ENCODE results near the gene CD109. TPM values are rescaled to one million over a fixed set of nuclear protein-coding genes. Genes with fewer than 3 reads are reported as not detected.

Gene CD109
- total and polyA plus RNA-seq, 2 experiments from 2014 or later, result 1.5 to 2.1 TPM

- Histone ChIP-seq H3K9me3 (ENCODE audit: low read depth) (no peaks in the 10 kb centered on the region), H3K4me3 (no peak overlapping the region), H3K27ac (no peak overlapping the region), H3K36me3 (no peaks in the 10 kb centered on the region), H3K4me1 (ENCODE audit: low read depth) (no peaks in the 10 kb centered on the region), H3K27me3 (no peaks in the 10 kb centered on the region)
- no peak for TF ChIP-seq CTCF (IDR thresholded peaks at IDR 0.05; ENCODE audit: low read depth, low read length)
- DNase-seq (ENCODE audit: low read depth in 1 of 2, low spot score in 1 of 2), result no peak
Measured at GRCh38 chr6:73797861-73798260, 101.9 kb downstream of the CD109 start.

GRCh38 chr6:73798592-73798991, 102.6 kb downstream of the CD109 start:
- Histone ChIP-seq H3K27me3 (no peaks in the 10 kb centered on the region), H3K36me3 (no peaks in the 10 kb centered on the region), H3K9me3 (ENCODE audit: low read depth) (no peaks in the 10 kb centered on the region), H3K4me1 (ENCODE audit: low read depth) (no peaks in the 10 kb centered on the region), H3K27ac (no peak overlapping the region), H3K4me3 (no peak overlapping the region)
- peak; percentile 48 for TF ChIP-seq CTCF (IDR thresholded peaks at IDR 0.05; ENCODE audit: low read depth, low read length)
- peak in 1 of 2 donors; percentile 87 for DNase-seq (ENCODE audit: low read depth in 1 of 2, low spot score in 1 of 2)

GRCh38 chr6:73800997-73801396, 105.0 kb downstream of the CD109 start:
- no peak for TF ChIP-seq CTCF (IDR thresholded peaks at IDR 0.05; ENCODE audit: low read depth, low read length)
- H3K4me3 ChIP-seq, result no peak overlapping the region
- H3K27ac ChIP-seq, result no peak overlapping the region

GRCh38 chr6:73801652-73802268, 105.8 kb downstream of the CD109 start:
- TF ChIP-seq CTCF (IDR thresholded peaks at IDR 0.05; ENCODE audit: low read depth, low read length), result no peak
- Histone ChIP-seq H3K4me3 (no peak overlapping the region), H3K27ac (no peak overlapping the region), H3K36me3 (no peaks in the 10 kb centered on the region), H3K9me3 (ENCODE audit: low read depth) (no peaks in the 10 kb centered on the region), H3K27me3 (no peaks in the 10 kb centered on the region), H3K4me1 (ENCODE audit: low read depth) (no peaks in the 10 kb centered on the region)
- DNase-seq (ENCODE audit: low read depth in 1 of 2, low spot score in 1 of 2), result no peak

More at GRCh38 chr6:73800997-73801396, 105.0 kb downstream of the CD109 start:
- Histone ChIP-seq H3K36me3 (no peaks in the 10 kb centered on the region), H3K4me1 (ENCODE audit: low read depth) (no peaks in the 10 kb centered on the region), H3K9me3 (ENCODE audit: low read depth) (no peaks in the 10 kb centered on the region), H3K27me3 (no peaks in the 10 kb centered on the region)
- peak in 1 of 2 donors; percentile 43 for DNase-seq (ENCODE audit: low read depth in 1 of 2, low spot score in 1 of 2)

GRCh38 chr6:73802366-73802765, 106.4 kb downstream of the CD109 start:
- no peak overlapping the region for H3K4me3 ChIP-seq
- DNase-seq (ENCODE audit: low read depth in 1 of 2, low spot score in 1 of 2), result no peak
- no peaks in the 10 kb centered on the region for H3K4me1 ChIP-seq (ENCODE audit: low read depth)
- no peaks in the 10 kb centered on the region for H3K27me3 ChIP-seq
- H3K36me3 ChIP-seq, result no peaks in the 10 kb centered on the region
- H3K9me3 ChIP-seq (ENCODE audit: low read depth), result no peaks in the 10 kb centered on the region
- TF ChIP-seq CTCF (IDR thresholded peaks at IDR 0.05; ENCODE audit: low read depth, low read length), result no peak
- no peak overlapping the region for H3K27ac ChIP-seq

Measured in cardiac muscle cell (in vitro differentiated cells and primary cell).